GM12878 (cell line): ENCODE measurements around the gene NUDT1. TPM values are rescaled to one million over a fixed set of nuclear protein-coding genes. Genes with fewer than 3 reads are reported as not detected.

Source experiments
- ATF7 ChIP-seq: fragments of 450-650 bp; IDR thresholded peaks from 2 replicates; pipeline ENCODE4 v1.6.1; 2016; ENCODE audit warnings: low read depth, mild to moderate bottlenecking
- BHLHE40 ChIP-seq, 2 experiments: fragments of 450-650 bp in 1 of 2; IDR thresholded peaks; 2 replicates each; pipeline ENCODE4 v1.6.1; 2011 to 2017; ENCODE audit warnings: low read depth in 2 of 2, borderline replicate concordance in 1 of 2, improper control_type of control experiment in 1 of 2, low read length in 1 of 2, mild to moderate bottlenecking in 1 of 2
- CEBPB ChIP-seq, 2 experiments: fragments of 150-350 bp in 1 of 2; IDR thresholded peaks; 2 replicates each; pipeline ENCODE4 v1.6.1; 2012 to 2014; ENCODE audit warnings: low read depth in 2 of 2, low read length in 2 of 2, borderline replicate concordance in 1 of 2, inconsistent platforms in 1 of 2
- CREM ChIP-seq: IDR thresholded peaks from 2 replicates; pipeline ENCODE4 v1.6.1; 2014; ENCODE audit warnings: antibody characterized with exemption, low read depth
- ESRRA ChIP-seq: IDR thresholded peaks from 2 replicates; pipeline ENCODE4 v1.6.1; 2012; ENCODE audit warnings: mild to moderate bottlenecking, low read length, improper control_type of control experiment
- FOXK2 ChIP-seq: fragments of 450-650 bp; IDR thresholded peaks from 2 replicates; pipeline ENCODE4 v1.6.1; 2017; ENCODE audit warnings: mild to moderate bottlenecking, moderate library complexity
- KDM1A ChIP-seq: fragments of 200-600 bp; sonication (generic); IDR thresholded peaks from 2 replicates; pipeline ENCODE4 v1.6.1; 2016; ENCODE audit warnings: borderline replicate concordance
- NFYA ChIP-seq: IDR thresholded peaks from 2 replicates; pipeline ENCODE4 v1.6.1; 2011; ENCODE audit warnings: low read depth, mild to moderate bottlenecking, low read length, improper control_type of control experiment, borderline replicate concordance
- NRF1 ChIP-seq: conservative IDR thresholded peaks from 2 replicates; pipeline ENCODE4 v1.6.1; 2011; ENCODE audit warnings: mild to moderate bottlenecking, low read depth, low read length, improper control_type of control experiment
- POU2F2 ChIP-seq: IDR thresholded peaks from 3 replicates; pipeline ENCODE4 v1.6.1; 2011; ENCODE audit warnings: low read depth, mild to moderate bottlenecking, low read length, borderline replicate concordance
- RELA ChIP-seq: fragments of 450-650 bp; IDR thresholded peaks from 2 replicates; pipeline ENCODE4 v1.8.0; 2014; ENCODE audit warnings: borderline replicate concordance; ENCODE audit not compliant: partially characterized antibody
- STAT1 ChIP-seq: fragments of 450-650 bp; conservative IDR thresholded peaks from 2 replicates; pipeline ENCODE4 v1.6.1; 2014; ENCODE audit warnings: antibody characterized with exemption, mild to moderate bottlenecking
- STAT3 ChIP-seq: IDR thresholded peaks from 2 replicates; pipeline ENCODE4 v1.6.1; 2011; ENCODE audit warnings: low read depth, low read length, improper control_type of control experiment
- polyA plus RNA-seq, 11 experiments: library from polyadenylated mRNA; depleted of rRNA in 4 of 11; unstranded in 6 of 11; stranded (reverse) in 5 of 11; fragments of >200 nt; fragmentation: Nextera tagmentation in 4 of 11; fragmentation: Illumina TruSeq in 1 of 11; extraction: Ambion mirVana in 4 of 11; extraction: Trizol in 1 of 11; gene quantifications; 1 replicate in 1 of 11; 2 replicates in 10 of 11; pipeline versions ENCODE4 v1.2.1 to v1.2.3, GENCODE V29; 2011 to 2016; ENCODE audit warnings: inconsistent platforms in 2 of 11, missing spikeins in 2 of 11, low read depth in 1 of 11
- total RNA-seq, 4 experiments: library from RNA; depleted of rRNA in 3 of 4; stranded (reverse); fragments of >200 nt in 3 of 4; fragmentation: Illumina TruSeq in 1 of 4; extraction: Trizol in 1 of 4; gene quantifications; 2 replicates each; pipeline versions ENCODE4 v1.2.1 to v1.2.3, GENCODE V29; 2013 to 2021
- TF ChIP-seq, protein P1 (sequence below): fragments of 150-350 bp; IDR thresholded peaks from 2 replicates; pipeline ENCODE4 v1.6.1; 2014; ENCODE audit warnings: mild to moderate bottlenecking, low read depth, low read length
- TF ChIP-seq, protein P2 (sequence below): IDR thresholded peaks from 2 replicates; pipeline ENCODE4 v1.6.1; 2011; ENCODE audit warnings: mild to moderate bottlenecking, low read depth, low read length, moderate library complexity; ENCODE audit not compliant: insufficient replicate concordance
- TF ChIP-seq, protein P3 (sequence below): fragments of 450-650 bp; formaldehyde crosslinking; IDR thresholded peaks from 2 replicates; pipeline ENCODE4 v1.4.0; 2020; ENCODE audit warnings: mild to moderate bottlenecking, moderate library complexity
- TF ChIP-seq, protein P4 (sequence below): fragments of 450-650 bp; IDR thresholded peaks from 2 replicates; pipeline ENCODE4 v1.6.1; 2018; ENCODE audit warnings: borderline replicate concordance, mild to moderate bottlenecking; ENCODE audit not compliant: partially characterized antibody
- TF ChIP-seq, protein P5 (sequence below): fragments of 450-650 bp; IDR thresholded peaks from 2 replicates; pipeline ENCODE4 v1.6.1; 2017; ENCODE audit warnings: low read depth, mild to moderate bottlenecking, moderate library complexity

Gene NUDT1
- total and polyA plus RNA-seq, 10 of the 15 experiments (the other 5 are each of a cell fraction or from before 2014, with no cell fraction given) = 7.7 to 122 (median 59.2) TPM

DNA sequence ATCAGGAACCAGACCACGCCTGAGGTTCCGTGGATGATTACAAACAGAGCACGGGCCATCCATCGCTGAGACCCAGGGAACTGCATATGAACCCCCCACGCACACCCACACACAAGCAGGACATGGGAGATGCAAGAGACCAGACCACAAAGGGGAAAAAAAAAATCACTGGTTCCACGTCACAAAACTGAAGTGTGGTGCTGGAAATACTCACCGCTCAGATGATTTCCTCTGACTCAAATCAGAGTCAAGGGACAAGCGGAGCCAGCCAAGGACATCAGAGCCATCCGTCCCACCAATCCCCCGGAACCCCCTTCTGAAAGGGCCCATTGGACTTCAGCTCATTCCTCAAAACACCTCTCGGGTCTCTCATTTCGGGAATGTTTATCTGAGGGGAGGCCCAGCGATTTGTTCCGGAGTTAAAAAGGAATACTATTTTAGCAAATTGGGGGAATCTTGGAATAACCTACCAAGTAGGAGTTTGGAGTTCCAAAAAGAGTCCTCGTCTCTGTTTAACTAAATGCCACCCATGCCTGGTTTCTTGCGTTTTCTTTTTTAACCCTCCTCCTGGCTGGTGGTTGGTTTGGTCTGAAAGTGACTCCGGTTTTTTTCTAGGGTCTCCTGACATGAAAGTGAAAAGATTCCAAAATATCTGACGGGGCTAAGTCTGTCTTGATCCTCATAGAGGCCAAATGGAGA lies 57.3 kb downstream of the NUDT1 start (continued):
- TF ChIP-seq, protein P1, sequence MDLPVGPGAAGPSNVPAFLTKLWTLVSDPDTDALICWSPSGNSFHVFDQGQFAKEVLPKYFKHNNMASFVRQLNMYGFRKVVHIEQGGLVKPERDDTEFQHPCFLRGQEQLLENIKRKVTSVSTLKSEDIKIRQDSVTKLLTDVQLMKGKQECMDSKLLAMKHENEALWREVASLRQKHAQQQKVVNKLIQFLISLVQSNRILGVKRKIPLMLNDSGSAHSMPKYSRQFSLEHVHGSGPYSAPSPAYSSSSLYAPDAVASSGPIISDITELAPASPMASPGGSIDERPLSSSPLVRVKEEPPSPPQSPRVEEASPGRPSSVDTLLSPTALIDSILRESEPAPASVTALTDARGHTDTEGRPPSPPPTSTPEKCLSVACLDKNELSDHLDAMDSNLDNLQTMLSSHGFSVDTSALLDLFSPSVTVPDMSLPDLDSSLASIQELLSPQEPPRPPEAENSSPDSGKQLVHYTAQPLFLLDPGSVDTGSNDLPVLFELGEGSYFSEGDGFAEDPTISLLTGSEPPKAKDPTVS = no peak
- TF ChIP-seq CREM = peak; percentile 94
- TF ChIP-seq CEBPB (IDR thresholded peaks at IDR 0.05; ENCODE audit: borderline replicate concordance in 1 of 2, low read depth in 2 of 2, low read length in 2 of 2) = peak in 1 of 2 experiments; percentile 76; a peak in 1 of 4 replicates
- TF ChIP-seq POU2F2 = peak; percentile 79; the same call in 2 of the 3 replicates
- no peak for TF ChIP-seq NFYA
- TF ChIP-seq ATF7 = peak; percentile 89
- no peak for TF ChIP-seq STAT3
- TF ChIP-seq, protein P2, sequence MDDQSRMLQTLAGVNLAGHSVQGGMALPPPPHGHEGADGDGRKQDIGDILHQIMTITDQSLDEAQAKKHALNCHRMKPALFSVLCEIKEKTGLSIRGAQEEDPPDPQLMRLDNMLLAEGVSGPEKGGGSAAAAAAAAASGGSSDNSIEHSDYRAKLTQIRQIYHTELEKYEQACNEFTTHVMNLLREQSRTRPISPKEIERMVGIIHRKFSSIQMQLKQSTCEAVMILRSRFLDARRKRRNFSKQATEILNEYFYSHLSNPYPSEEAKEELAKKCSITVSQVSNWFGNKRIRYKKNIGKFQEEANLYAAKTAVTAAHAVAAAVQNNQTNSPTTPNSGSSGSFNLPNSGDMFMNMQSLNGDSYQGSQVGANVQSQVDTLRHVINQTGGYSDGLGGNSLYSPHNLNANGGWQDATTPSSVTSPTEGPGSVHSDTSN = no peak
- TF ChIP-seq KDM1A = no peak
- peak; percentile 78 to 87 for TF ChIP-seq BHLHE40 (IDR thresholded peaks at IDR 0.05; ENCODE audit: borderline replicate concordance in 1 of 2, low read depth in 2 of 2, low read length in 1 of 2)
- no peak for TF ChIP-seq NRF1
- no peak for TF ChIP-seq FOXK2
- TF ChIP-seq, protein P3, sequence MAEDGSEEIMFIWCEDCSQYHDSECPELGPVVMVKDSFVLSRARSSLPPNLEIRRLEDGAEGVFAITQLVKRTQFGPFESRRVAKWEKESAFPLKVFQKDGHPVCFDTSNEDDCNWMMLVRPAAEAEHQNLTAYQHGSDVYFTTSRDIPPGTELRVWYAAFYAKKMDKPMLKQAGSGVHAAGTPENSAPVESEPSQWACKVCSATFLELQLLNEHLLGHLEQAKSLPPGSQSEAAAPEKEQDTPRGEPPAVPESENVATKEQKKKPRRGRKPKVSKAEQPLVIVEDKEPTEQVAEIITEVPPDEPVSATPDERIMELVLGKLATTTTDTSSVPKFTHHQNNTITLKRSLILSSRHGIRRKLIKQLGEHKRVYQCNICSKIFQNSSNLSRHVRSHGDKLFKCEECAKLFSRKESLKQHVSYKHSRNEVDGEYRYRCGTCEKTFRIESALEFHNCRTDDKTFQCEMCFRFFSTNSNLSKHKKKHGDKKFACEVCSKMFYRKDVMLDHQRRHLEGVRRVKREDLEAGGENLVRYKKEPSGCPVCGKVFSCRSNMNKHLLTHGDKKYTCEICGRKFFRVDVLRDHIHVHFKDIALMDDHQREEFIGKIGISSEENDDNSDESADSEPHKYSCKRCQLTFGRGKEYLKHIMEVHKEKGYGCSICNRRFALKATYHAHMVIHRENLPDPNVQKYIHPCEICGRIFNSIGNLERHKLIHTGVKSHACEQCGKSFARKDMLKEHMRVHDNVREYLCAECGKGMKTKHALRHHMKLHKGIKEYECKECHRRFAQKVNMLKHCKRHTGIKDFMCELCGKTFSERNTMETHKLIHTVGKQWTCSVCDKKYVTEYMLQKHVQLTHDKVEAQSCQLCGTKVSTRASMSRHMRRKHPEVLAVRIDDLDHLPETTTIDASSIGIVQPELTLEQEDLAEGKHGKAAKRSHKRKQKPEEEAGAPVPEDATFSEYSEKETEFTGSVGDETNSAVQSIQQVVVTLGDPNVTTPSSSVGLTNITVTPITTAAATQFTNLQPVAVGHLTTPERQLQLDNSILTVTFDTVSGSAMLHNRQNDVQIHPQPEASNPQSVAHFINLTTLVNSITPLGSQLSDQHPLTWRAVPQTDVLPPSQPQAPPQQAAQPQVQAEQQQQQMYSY (CRISPR knock-in tag) = no peak
- TF ChIP-seq RELA = no peak
- TF ChIP-seq ESRRA = no peak
- no peak for TF ChIP-seq STAT1
- TF ChIP-seq, protein P4, sequence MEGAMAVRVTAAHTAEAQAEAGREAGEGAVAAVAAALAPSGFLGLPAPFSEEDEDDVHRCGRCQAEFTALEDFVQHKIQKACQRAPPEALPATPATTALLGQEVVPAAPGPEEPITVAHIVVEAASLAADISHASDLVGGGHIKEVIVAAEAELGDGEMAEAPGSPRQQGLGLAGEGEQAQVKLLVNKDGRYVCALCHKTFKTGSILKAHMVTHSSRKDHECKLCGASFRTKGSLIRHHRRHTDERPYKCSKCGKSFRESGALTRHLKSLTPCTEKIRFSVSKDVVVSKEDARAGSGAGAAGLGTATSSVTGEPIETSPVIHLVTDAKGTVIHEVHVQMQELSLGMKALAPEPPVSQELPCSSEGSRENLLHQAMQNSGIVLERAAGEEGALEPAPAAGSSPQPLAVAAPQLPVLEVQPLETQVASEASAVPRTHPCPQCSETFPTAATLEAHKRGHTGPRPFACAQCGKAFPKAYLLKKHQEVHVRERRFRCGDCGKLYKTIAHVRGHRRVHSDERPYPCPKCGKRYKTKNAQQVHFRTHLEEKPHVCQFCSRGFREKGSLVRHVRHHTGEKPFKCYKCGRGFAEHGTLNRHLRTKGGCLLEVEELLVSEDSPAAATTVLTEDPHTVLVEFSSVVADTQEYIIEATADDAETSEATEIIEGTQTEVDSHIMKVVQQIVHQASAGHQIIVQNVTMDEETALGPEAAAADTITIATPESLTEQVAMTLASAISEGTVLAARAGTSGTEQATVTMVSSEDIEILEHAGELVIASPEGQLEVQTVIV = no peak
- TF ChIP-seq, protein P5, sequence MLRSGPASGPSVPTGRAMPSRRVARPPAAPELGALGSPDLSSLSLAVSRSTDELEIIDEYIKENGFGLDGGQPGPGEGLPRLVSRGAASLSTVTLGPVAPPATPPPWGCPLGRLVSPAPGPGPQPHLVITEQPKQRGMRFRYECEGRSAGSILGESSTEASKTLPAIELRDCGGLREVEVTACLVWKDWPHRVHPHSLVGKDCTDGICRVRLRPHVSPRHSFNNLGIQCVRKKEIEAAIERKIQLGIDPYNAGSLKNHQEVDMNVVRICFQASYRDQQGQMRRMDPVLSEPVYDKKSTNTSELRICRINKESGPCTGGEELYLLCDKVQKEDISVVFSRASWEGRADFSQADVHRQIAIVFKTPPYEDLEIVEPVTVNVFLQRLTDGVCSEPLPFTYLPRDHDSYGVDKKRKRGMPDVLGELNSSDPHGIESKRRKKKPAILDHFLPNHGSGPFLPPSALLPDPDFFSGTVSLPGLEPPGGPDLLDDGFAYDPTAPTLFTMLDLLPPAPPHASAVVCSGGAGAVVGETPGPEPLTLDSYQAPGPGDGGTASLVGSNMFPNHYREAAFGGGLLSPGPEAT = peak; percentile 88
